Common myeloid progenitor, CD34-positive (primary cell): ENCODE measurements around the gene KCNA2.

Source experiments
- CTCF ChIA-PET: fragments of 350-600 bp; sonication (Branson Sonifier 250); formaldehyde crosslinking; loops from one replicate; lab custom pipeline; 2021; ENCODE audit warnings: antibody characterized with exemption; lab: Charles Lee
- POLR2A ChIA-PET: fragments of 350-600 bp; sonication (Branson Sonifier 250); formaldehyde crosslinking; loops from one replicate; lab custom pipeline; 2021; ENCODE audit warnings: antibody characterized with exemption; lab: Charles Lee
- DNase-seq, 3 donors: peaks; one replicate each; pipeline versions ENCODE4 v3.0.0 to v3.0.0-alpha.2; 2013
- H3K27ac ChIP-seq, 2 experiments: 1 replicate in 1 of 2; 2 replicates in 1 of 2; pipeline ENCODE4 v1.7.0; 2013; ENCODE audit warnings: inconsistent platforms in 2 of 2, low read length in 2 of 2, mild to moderate bottlenecking in 2 of 2, low read depth in 1 of 2, moderate library complexity in 1 of 2; ENCODE audit not compliant: severe bottlenecking in 2 of 2, insufficient read depth in 1 of 2, poor library complexity in 1 of 2
- H3K27me3 ChIP-seq, 5 experiments: replicated peaks in 2 of 5; 1 replicate in 3 of 5; 2 replicates in 2 of 5; pipeline versions ENCODE4 v1.6.1 to v1.7.0; 2013; ENCODE audit warnings: low read length in 4 of 5, mild to moderate bottlenecking in 2 of 5, moderate library complexity in 2 of 5, inconsistent platforms in 1 of 5; ENCODE audit not compliant: insufficient read depth in 5 of 5, control insufficient read depth in 4 of 5
- H3K36me3 ChIP-seq, 4 experiments: 1 replicate in 2 of 4; 2 replicates in 2 of 4; pipeline versions ENCODE4 v1.6.1 to v1.7.0; 2013; ENCODE audit warnings: low read length in 3 of 4, control low read depth in 1 of 4, mild to moderate bottlenecking in 1 of 4; ENCODE audit not compliant: control insufficient read depth in 4 of 4, insufficient read depth in 4 of 4
- H3K4me1 ChIP-seq, 4 experiments: 1 replicate in 3 of 4; 2 replicates in 1 of 4; pipeline versions ENCODE4 v1.6.1 to v1.7.1; 2013; ENCODE audit warnings: low read length in 3 of 4, mild to moderate bottlenecking in 3 of 4, control low read depth in 1 of 4, inconsistent platforms in 1 of 4, moderate library complexity in 1 of 4; ENCODE audit not compliant: control insufficient read depth in 4 of 4, insufficient read depth in 4 of 4; ENCODE audit errors: control extremely low read depth in 1 of 4
- H3K4me3 ChIP-seq, 7 experiments: 1 replicate in 4 of 7; 2 replicates in 3 of 7; pipeline versions ENCODE4 v1.5.1 to v1.7.0; 2013; ENCODE audit warnings: mild to moderate bottlenecking in 7 of 7, low read length in 6 of 7, moderate library complexity in 6 of 7, inconsistent platforms in 2 of 7, low read depth in 2 of 7, control low read depth in 1 of 7; ENCODE audit not compliant: insufficient read depth in 4 of 7, control insufficient read depth in 1 of 7; ENCODE audit errors: extremely low read depth in 1 of 7
- H3K9me3 ChIP-seq, 5 experiments: 1 replicate in 4 of 5; 2 replicates in 1 of 5; pipeline versions ENCODE4 v1.6.1 to v1.7.1; 2013; ENCODE audit warnings: low read length in 4 of 5, mild to moderate bottlenecking in 2 of 5, inconsistent platforms in 1 of 5, low read depth in 1 of 5, moderate library complexity in 1 of 5; ENCODE audit not compliant: control insufficient read depth in 4 of 5, insufficient read depth in 2 of 5; ENCODE audit errors: control extremely low read depth in 1 of 5
- WGBS: methylation state at CpG from one replicate; pipeline ENCODE4 v1.1.5; 2013; ENCODE audit not compliant: insufficient coverage; 5-methylcytosine and 5-hydroxymethylcytosine counted together

The KCNA2 gene

GRCh38 chr1:110544753-110545152 is 61.4 kb downstream of the KCNA2 start:
- DNase-seq, result no peak
- no peaks in the 10 kb centered on the region for H3K4me1 ChIP-seq
- ChIA-PET CTCF (interaction anchor here (0.9 to 3.6 kb wide), 4 partner anchors 9 to 236 kb away, joined by 3 to 21 read pairs (median 5); no protein-coding TSS in a partner anchor), POLR2A (no interaction called here)
- H3K4me3 ChIP-seq, result no peak overlapping the region
- no peak overlapping the region for H3K27ac ChIP-seq
- H3K9me3 ChIP-seq, result no peaks in the 10 kb centered on the region
- no peaks in the 10 kb centered on the region for H3K36me3 ChIP-seq
- no CpG with 5 or more reads among the region's 3 CpGs for WGBS
- H3K27me3 ChIP-seq, result peaks cover 0 to 7% (median 0%) of the 10 kb centered on the region in 5 experiments
